HepG2 (cell line): ENCODE data around the gene FDPS. TPM values are rescaled to one million over a fixed set of nuclear protein-coding genes. Genes with fewer than 3 reads are reported as not detected.

ENCODE experiments used
- ATF7 ChIP-seq, 2 experiments: fragments of 450-650 bp in 1 of 2; sonication (generic) in 1 of 2; formaldehyde crosslinking in 1 of 2; IDR thresholded peaks; 2 replicates each; pipeline versions ENCODE4 v1.4.0 to v1.6.1; 2016 to 2020; ENCODE audit warnings: antibody characterized with exemption in 1 of 2, mild to moderate bottlenecking in 1 of 2, missing genetic modification reagents in 1 of 2
- ATRX ChIP-seq: sonication (generic); formaldehyde crosslinking; IDR thresholded peaks from 2 replicates; pipeline ENCODE4 v1.4.0; 2020; ENCODE audit warnings: missing genetic modification reagents, borderline replicate concordance
- FLYWCH1 ChIP-seq: sonication (generic); formaldehyde crosslinking; IDR thresholded peaks from 2 replicates; pipeline ENCODE4 v1.8.1; 2023; ENCODE audit warnings: mild to moderate bottlenecking, missing genetic modification reagents
- KDM1A ChIP-seq: IDR thresholded peaks from 2 replicates; pipeline ENCODE4 v1.6.1; 2016; ENCODE audit warnings: missing compliant biosample characterization
- MIER2 ChIP-seq: IDR thresholded peaks from 2 replicates; pipeline ENCODE4 v1.6.1; 2016; ENCODE audit warnings: missing biosample characterization, missing genetic modification reagents
- NFIB ChIP-seq: sonication (generic); formaldehyde crosslinking; IDR thresholded peaks from 2 replicates; pipeline ENCODE4 v1.9.0; 2021; ENCODE audit warnings: missing genetic modification reagents, mild to moderate bottlenecking, borderline replicate concordance
- PPARG ChIP-seq: conservative IDR thresholded peaks from 2 replicates; pipeline ENCODE4 v1.6.1; 2016; ENCODE audit warnings: missing biosample characterization, missing genetic modification reagents
- PRPF4 ChIP-seq: fragments of 200-400 bp; formaldehyde crosslinking; IDR thresholded peaks from 2 replicates; pipeline ENCODE4 v1.6.1; 2016; ENCODE audit warnings: low read length, low read depth; ENCODE audit not compliant: poor library complexity, severe bottlenecking
- RNF2 ChIP-seq: fragments of 450-650 bp; conservative IDR thresholded peaks from 2 replicates; pipeline ENCODE4 v1.6.1; 2016; ENCODE audit warnings: low read depth
- SNAPC2 ChIP-seq: sonication (generic); formaldehyde crosslinking; IDR thresholded peaks from 2 replicates; pipeline ENCODE4 v1.8.1; 2022; ENCODE audit warnings: mild to moderate bottlenecking, missing genetic modification reagents
- SPEN ChIP-seq: sonication (generic); formaldehyde crosslinking; IDR thresholded peaks from 2 replicates; pipeline ENCODE4 v1.5.1; 2020; ENCODE audit warnings: low read depth, mild to moderate bottlenecking, missing genetic modification reagents
- TBX3 ChIP-seq: fragments of 450-650 bp; IDR thresholded peaks from 2 replicates; pipeline ENCODE4 v1.6.1; 2017; ENCODE audit warnings: antibody characterized with exemption, mild to moderate bottlenecking, inconsistent platforms, borderline replicate concordance
- ZNF251 ChIP-seq: sonication (generic); formaldehyde crosslinking; IDR thresholded peaks from 2 replicates; pipeline ENCODE4 v1.9.0; 2021; ENCODE audit warnings: mild to moderate bottlenecking, missing genetic modification reagents
- ZNF382 ChIP-seq: sonication (generic); formaldehyde crosslinking; IDR thresholded peaks from 2 replicates; pipeline ENCODE4 v1.5.0; 2020; ENCODE audit warnings: missing genetic modification reagents, mild to moderate bottlenecking, borderline replicate concordance
- ZNF446 ChIP-seq: sonication (generic); formaldehyde crosslinking; IDR thresholded peaks from 2 replicates; pipeline ENCODE4 v1.5.0; 2020; ENCODE audit warnings: mild to moderate bottlenecking, missing genetic modification reagents
- ZNF644 ChIP-seq: IDR thresholded peaks from 2 replicates; pipeline ENCODE4 v1.6.1; 2016; ENCODE audit warnings: low read depth
- ZNF737 ChIP-seq: sonication (generic); formaldehyde crosslinking; IDR thresholded peaks from 2 replicates; pipeline ENCODE4 v1.5.0; 2020; ENCODE audit warnings: missing genetic modification reagents, mild to moderate bottlenecking, borderline replicate concordance
- ZNF747 ChIP-seq: sonication (generic); formaldehyde crosslinking; IDR thresholded peaks from 2 replicates; pipeline ENCODE4 v1.8.1; 2023; ENCODE audit warnings: missing genetic modification reagents, mild to moderate bottlenecking, borderline replicate concordance
- polyA plus RNA-seq, 8 experiments: library from polyadenylated mRNA; depleted of rRNA in 3 of 8; stranded (reverse) in 7 of 8; unstranded in 1 of 8; fragments of >200 nt; fragmentation: Illumina TruSeq in 4 of 8; extraction: Trizol in 4 of 8; gene quantifications; 2 replicates each; pipeline versions ENCODE4 v1.2.1 to v1.2.3, GENCODE V29; 2011 to 2016; ENCODE audit warnings: low read depth in 4 of 8, missing spikeins in 1 of 8, mixed read lengths in 1 of 8; ENCODE audit not compliant: insufficient read depth in 1 of 8
- total RNA-seq, 5 experiments: library from RNA; depleted of rRNA; stranded (reverse); fragments of >200 nt; fragmentation: Illumina TruSeq; extraction: Trizol; gene quantifications; 2 replicates each; pipeline ENCODE4 v1.2.3, GENCODE V29; 2016; ENCODE audit warnings: low read depth in 1 of 5
- TF ChIP-seq, protein P1 (sequence below): IDR thresholded peaks from 2 replicates; pipeline ENCODE4 v1.6.1; 2016; ENCODE audit warnings: low read depth, control low read depth
- TF ChIP-seq, protein P2 (sequence below): sonication (generic); formaldehyde crosslinking; IDR thresholded peaks from 2 replicates; pipeline ENCODE4 v1.5.1; 2020; ENCODE audit warnings: mild to moderate bottlenecking, missing genetic modification reagents, borderline replicate concordance
- TF ChIP-seq, protein P3 (sequence below): sonication (generic); formaldehyde crosslinking; IDR thresholded peaks from 2 replicates; pipeline ENCODE4 v1.8.0; 2022; ENCODE audit warnings: missing genetic modification reagents, mild to moderate bottlenecking, inconsistent platforms, borderline replicate concordance

FDPS gene
- total and polyA plus RNA-seq, 2 of the 13 experiments (the other 11 are each of a cell fraction or from before 2014, with no cell fraction given), result 264 to 519 TPM

DNA sequence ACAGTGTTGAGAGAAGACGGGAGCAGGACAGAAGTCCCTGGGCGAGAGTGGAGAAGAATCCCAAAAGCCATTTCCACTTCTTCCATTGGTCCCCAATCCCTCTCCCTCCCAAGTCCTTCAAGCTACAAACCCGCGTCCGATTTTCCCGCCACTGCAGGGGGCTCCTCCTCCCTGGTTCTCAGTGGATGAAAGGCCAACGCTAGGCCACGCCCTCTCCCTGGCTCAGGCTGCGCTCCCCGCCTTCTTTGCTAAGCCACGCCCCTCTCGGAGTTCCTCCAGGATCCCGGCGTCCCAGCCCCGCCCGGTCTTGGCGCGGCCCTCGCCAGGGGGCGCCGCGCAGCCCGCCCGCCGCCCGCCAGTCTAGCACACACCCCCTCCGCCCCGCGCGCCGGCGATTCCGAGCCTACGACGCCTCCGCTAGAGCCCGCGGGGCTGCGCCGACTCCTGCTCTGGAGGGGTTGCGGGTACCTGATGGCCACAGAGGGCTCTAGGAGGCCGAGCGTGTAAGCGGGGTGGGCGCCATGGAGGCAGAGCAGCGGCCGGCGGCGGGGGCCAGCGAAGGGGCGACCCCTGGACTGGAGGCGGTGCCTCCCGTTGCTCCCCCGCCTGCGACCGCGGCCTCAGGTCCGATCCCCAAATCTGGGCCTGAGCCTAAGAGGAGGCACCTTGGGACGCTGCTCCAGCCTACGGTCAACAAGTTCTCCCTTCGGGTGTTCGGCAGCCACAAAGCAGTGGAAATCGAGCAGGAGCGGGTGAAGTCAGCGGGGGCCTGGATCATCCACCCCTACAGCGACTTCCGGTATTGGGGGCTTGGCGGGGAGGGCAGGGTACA lies 31.4 kb upstream of the FDPS start, which contains the start of gene HCN3 (continued):
- TF ChIP-seq FLYWCH1 (CRISPR knock-in tag) (no peak), SPEN (CRISPR knock-in tag) (peak; percentile 27), KDM1A (CRISPR knock-in tag) (no peak), PPARG (CRISPR knock-in tag) (peak; percentile 80), ZNF737 (CRISPR knock-in tag) (no peak), SNAPC2 (CRISPR knock-in tag) (0 out of 2 replicates have a peak, but pooled peaks have one; percentile 57), ZNF644 (CRISPR knock-in tag) (no peak), ATF7 (IDR thresholded peaks at IDR 0.05) (no peak), ATF7 (CRISPR knock-in tag; IDR thresholded peaks at IDR 0.05) (no peak), TBX3 (no peak), ATRX (no peak), ZNF382 (CRISPR knock-in tag) (no peak), NFIB (no peak), MIER2 (CRISPR knock-in tag) (0 out of 2 replicates have a peak, but pooled peaks have one; percentile 51), ZNF251 (CRISPR knock-in tag) (no peak), ZNF446 (CRISPR knock-in tag) (peak; percentile 70; the same call in 1 of the 2 replicates), RNF2 (no peak), PRPF4 (no peak), ZNF747 (no peak)
- TF ChIP-seq, protein P1, sequence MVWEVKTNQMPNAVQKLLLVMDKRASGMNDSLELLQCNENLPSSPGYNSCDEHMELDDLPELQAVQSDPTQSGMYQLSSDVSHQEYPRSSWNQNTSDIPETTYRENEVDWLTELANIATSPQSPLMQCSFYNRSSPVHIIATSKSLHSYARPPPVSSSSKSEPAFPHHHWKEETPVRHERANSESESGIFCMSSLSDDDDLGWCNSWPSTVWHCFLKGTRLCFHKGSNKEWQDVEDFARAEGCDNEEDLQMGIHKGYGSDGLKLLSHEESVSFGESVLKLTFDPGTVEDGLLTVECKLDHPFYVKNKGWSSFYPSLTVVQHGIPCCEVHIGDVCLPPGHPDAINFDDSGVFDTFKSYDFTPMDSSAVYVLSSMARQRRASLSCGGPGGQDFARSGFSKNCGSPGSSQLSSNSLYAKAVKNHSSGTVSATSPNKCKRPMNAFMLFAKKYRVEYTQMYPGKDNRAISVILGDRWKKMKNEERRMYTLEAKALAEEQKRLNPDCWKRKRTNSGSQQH (CRISPR knock-in tag), result peak; percentile 70; the same call in 1 of the 2 replicates
- TF ChIP-seq, protein P2, sequence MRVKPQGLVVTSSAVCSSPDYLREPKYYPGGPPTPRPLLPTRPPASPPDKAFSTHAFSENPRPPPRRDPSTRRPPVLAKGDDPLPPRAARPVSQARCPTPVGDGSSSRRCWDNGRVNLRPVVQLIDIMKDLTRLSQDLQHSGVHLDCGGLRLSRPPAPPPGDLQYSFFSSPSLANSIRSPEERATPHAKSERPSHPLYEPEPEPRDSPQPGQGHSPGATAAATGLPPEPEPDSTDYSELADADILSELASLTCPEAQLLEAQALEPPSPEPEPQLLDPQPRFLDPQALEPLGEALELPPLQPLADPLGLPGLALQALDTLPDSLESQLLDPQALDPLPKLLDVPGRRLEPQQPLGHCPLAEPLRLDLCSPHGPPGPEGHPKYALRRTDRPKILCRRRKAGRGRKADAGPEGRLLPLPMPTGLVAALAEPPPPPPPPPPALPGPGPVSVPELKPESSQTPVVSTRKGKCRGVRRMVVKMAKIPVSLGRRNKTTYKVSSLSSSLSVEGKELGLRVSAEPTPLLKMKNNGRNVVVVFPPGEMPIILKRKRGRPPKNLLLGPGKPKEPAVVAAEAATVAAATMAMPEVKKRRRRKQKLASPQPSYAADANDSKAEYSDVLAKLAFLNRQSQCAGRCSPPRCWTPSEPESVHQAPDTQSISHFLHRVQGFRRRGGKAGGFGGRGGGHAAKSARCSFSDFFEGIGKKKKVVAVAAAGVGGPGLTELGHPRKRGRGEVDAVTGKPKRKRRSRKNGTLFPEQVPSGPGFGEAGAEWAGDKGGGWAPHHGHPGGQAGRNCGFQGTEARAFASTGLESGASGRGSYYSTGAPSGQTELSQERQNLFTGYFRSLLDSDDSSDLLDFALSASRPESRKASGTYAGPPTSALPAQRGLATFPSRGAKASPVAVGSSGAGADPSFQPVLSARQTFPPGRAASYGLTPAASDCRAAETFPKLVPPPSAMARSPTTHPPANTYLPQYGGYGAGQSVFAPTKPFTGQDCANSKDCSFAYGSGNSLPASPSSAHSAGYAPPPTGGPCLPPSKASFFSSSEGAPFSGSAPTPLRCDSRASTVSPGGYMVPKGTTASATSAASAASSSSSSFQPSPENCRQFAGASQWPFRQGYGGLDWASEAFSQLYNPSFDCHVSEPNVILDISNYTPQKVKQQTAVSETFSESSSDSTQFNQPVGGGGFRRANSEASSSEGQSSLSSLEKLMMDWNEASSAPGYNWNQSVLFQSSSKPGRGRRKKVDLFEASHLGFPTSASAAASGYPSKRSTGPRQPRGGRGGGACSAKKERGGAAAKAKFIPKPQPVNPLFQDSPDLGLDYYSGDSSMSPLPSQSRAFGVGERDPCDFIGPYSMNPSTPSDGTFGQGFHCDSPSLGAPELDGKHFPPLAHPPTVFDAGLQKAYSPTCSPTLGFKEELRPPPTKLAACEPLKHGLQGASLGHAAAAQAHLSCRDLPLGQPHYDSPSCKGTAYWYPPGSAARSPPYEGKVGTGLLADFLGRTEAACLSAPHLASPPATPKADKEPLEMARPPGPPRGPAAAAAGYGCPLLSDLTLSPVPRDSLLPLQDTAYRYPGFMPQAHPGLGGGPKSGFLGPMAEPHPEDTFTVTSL (CRISPR knock-in tag), result no peak
- TF ChIP-seq, protein P3, sequence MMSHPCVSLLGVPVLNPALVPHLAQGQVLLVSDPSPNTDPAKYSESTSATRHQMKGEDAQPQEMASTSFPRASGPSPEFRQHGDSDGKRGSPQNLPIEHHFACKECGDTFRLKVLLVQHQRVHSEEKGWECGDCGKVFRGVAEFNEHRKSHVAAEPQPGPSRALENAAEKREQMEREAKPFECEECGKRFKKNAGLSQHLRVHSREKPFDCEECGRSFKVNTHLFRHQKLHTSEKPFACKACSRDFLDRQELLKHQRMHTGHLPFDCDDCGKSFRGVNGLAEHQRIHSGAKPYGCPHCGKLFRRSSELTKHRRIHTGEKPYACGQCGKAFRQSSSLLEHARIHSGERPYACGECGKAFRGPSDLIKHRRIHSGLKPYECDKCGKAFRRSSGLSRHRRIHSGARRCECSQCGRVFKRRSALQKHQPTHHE (CRISPR knock-in tag), result no peak
